Measurements from ENCODE around the gene DAO.

The DAO gene

GRCh38 chr12:108930155-108930554, 50.3 kb downstream of the DAO start:
- Histone ChIP-seq H3K27me3 (no peaks in the 10 kb centered on the region), H3K27ac (no peak overlapping the region)
- TF ChIP-seq CTCF (IDR thresholded peaks at IDR 0.05), result no peak

GRCh38 chr12:108930756-108931155, 50.9 kb downstream of the DAO start:
- H3K36me3 ChIP-seq, result no peaks in the 10 kb centered on the region
- TF ChIP-seq CTCF (IDR thresholded peaks at IDR 0.05), result no peak

More at GRCh38 chr12:108930155-108930554, 50.3 kb downstream of the DAO start:
- Histone ChIP-seq H3K9me3 (no peaks in the 10 kb centered on the region), H3K4me1 (ENCODE audit: control insufficient read depth in 1 of 2, insufficient read depth in 1 of 2, low read depth in 1 of 2, low read length in 1 of 2) (no peaks in the 10 kb centered on the region), H3K4me3 (ENCODE audit: low read depth in 1 of 2, low read length in 1 of 2) (no peak overlapping the region), H3K36me3 (no peaks in the 10 kb centered on the region)

GRCh38 chr12:108933949-108934348, 54.1 kb downstream of the DAO start:
- no peak overlapping the region for H3K4me3 ChIP-seq (ENCODE audit: low read depth in 1 of 2, low read length in 1 of 2)
- no peaks in the 10 kb centered on the region for H3K27me3 ChIP-seq
- no peak for TF ChIP-seq CTCF (IDR thresholded peaks at IDR 0.05)
- no peaks in the 10 kb centered on the region for H3K9me3 ChIP-seq
- no peaks in the 10 kb centered on the region for H3K36me3 ChIP-seq
- no peaks in the 10 kb centered on the region for H3K4me1 ChIP-seq (ENCODE audit: control insufficient read depth in 1 of 2, insufficient read depth in 1 of 2, low read depth in 1 of 2, low read length in 1 of 2)
- H3K27ac ChIP-seq, result no peak overlapping the region

More at GRCh38 chr12:108930756-108931155, 50.9 kb downstream of the DAO start:
- Histone ChIP-seq H3K9me3 (no peaks in the 10 kb centered on the region), H3K4me1 (ENCODE audit: control insufficient read depth in 1 of 2, insufficient read depth in 1 of 2, low read depth in 1 of 2, low read length in 1 of 2) (no peaks in the 10 kb centered on the region), H3K27me3 (no peaks in the 10 kb centered on the region), H3K4me3 (ENCODE audit: low read depth in 1 of 2, low read length in 1 of 2) (no peak overlapping the region), H3K27ac (no peak overlapping the region)

- H3K27ac ChIP-seq, result no peak overlapping the region
- no peaks in the 10 kb centered on the region for H3K4me1 ChIP-seq (ENCODE audit: control insufficient read depth in 1 of 2, insufficient read depth in 1 of 2, low read depth in 1 of 2, low read length in 1 of 2)
- no peaks in the 10 kb centered on the region for H3K36me3 ChIP-seq
- no peak for TF ChIP-seq CTCF (IDR thresholded peaks at IDR 0.05)
- no peaks in the 10 kb centered on the region for H3K9me3 ChIP-seq
- H3K4me3 ChIP-seq (ENCODE audit: low read depth in 1 of 2, low read length in 1 of 2), result no peak overlapping the region
- no peaks in the 10 kb centered on the region for H3K27me3 ChIP-seq
These were observed 55.4 kb downstream of the DAO start for GRCh38 chr12:108935159-108935763.

GRCh38 chr12:108938247-108938924, 58.5 kb downstream of the DAO start:
- H3K4me1 ChIP-seq (ENCODE audit: control insufficient read depth in 1 of 2, insufficient read depth in 1 of 2, low read depth in 1 of 2, low read length in 1 of 2), result no peaks in the 10 kb centered on the region
- TF ChIP-seq CTCF (IDR thresholded peaks at IDR 0.05), result no peak
- H3K36me3 ChIP-seq, result no peaks in the 10 kb centered on the region
- no peaks in the 10 kb centered on the region for H3K9me3 ChIP-seq
- no peak overlapping the region for H3K27ac ChIP-seq
- H3K4me3 ChIP-seq (ENCODE audit: low read depth in 1 of 2, low read length in 1 of 2), result no peak overlapping the region
- no peaks in the 10 kb centered on the region for H3K27me3 ChIP-seq
